HG02678 (cell line): ENCODE data around the gene POLR1A.

Source experiments
- ATAC-seq: cut with Tn5 transposase; IDR thresholded peaks from one replicate; pipeline ENCODE4 v1.9.1; 2021; ENCODE audit warnings: mild to moderate bottlenecking, moderate library complexity; ENCODE audit not compliant: unreplicated experiment

The POLR1A gene

GRCh38 chr2:86025229-86025820 lies 80.4 kb downstream of the POLR1A start:
- no peak for ATAC-seq

GRCh38 chr2:86023366-86023712 lies 82.3 kb downstream of the POLR1A start:
- no peak for ATAC-seq

DNA sequence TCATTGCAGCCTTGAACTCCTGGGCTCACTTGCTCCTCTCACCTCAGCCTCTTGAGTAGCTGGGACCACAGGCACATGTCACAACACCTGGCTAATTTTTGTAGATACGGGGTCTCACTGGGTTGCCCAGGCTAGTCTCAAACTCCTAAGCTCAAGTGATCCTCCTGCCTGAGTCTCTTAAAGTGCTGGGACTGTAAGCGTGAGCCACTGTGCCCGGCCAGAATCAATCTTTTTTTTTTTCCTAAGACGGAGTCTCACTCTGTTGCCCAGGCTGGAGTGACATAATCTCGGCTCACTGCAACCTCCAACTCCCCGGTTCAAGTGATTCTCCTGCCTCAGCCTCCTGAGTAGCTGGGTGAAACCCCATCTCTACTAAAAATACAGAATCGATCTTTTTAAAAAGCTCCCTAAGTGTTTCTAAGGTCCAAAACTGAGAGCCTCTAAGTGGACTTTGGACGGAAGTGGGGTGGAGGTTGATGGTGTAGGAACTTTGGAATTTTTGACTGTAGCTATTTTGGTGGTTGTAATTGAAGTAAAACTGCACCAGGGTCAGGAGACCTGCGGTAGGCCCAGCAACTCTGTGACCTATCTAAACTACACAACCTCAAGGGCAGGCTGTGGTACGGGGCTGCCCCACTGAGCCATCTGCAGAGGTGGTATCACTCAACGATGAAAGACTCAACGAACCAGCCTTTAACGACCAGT lies 82.9 kb downstream of the POLR1A start:
- ATAC-seq, result peak; percentile 73

- no peak for ATAC-seq
Measured at GRCh38 chr2:86021396-86022378, 84.0 kb downstream of the POLR1A start.

- no peak for ATAC-seq
Measured at GRCh38 chr2:86020984-86021383, 84.7 kb downstream of the POLR1A start.

- ATAC-seq, result no peak
Measured at GRCh38 chr2:86019121-86019520, 86.6 kb downstream of the POLR1A start.

GRCh38 chr2:86017901-86018896 lies 87.5 kb downstream of the POLR1A start:
- no peak for ATAC-seq

DNA sequence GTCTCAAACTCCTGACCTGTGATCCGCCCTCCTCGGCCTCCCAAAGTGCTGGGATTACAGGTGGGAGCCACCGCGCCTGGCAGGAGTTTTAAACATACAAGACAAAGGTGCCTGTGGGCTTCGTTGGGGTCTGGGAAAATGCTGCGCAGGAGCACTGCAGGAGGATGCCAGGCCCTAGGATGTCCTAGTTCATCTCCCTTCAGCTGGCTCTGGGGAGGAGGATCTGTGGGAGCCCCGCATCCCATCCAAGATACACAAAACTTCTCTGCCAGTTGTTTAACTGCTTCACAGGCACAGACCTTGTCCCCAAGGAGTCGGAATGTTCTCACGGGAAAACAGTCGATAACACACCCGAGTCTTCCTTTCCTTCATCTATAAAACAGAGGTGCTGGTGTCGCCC lies 89.1 kb downstream of the POLR1A start:
- ATAC-seq, result no peak

GRCh38 chr2:86015699-86016098 lies 90.0 kb downstream of the POLR1A start:
- no peak for ATAC-seq

- no peak for ATAC-seq
Measured at GRCh38 chr2:86015006-86015405, 90.7 kb downstream of the POLR1A start.

- no peak for ATAC-seq
Measured at GRCh38 chr2:86014493-86014892, 91.2 kb downstream of the POLR1A start.

- no peak for ATAC-seq
Measured at GRCh38 chr2:86012007-86012712, 93.5 kb downstream of the POLR1A start.

GRCh38 chr2:86011449-86011941 lies 94.2 kb downstream of the POLR1A start:
- no peak for ATAC-seq

GRCh38 chr2:86010083-86010482 lies 95.6 kb downstream of the POLR1A start:
- ATAC-seq, result no peak

DNA sequence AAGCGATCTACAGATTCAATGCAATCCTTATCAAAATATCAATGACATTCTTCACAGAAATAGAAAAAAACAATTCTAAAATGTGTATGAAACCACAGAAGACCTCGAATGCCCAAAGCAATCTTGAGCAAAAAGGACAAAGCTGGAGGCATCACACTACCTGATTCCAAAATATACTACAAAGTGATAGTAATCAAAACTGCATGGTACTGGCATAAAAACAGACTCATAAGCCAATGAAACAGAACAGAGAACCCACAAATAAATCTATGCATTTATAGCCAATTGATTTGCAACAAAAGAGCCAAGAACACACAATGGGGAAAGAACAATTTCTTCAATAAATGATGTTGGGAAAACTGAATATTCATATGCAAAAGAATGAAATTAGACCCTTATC lies 99.2 kb downstream of the POLR1A start:
- ATAC-seq, result no peak

- ATAC-seq, result no peak
Measured at GRCh38 chr2:86003967-86004366, 101.7 kb downstream of the POLR1A start.

DNA sequence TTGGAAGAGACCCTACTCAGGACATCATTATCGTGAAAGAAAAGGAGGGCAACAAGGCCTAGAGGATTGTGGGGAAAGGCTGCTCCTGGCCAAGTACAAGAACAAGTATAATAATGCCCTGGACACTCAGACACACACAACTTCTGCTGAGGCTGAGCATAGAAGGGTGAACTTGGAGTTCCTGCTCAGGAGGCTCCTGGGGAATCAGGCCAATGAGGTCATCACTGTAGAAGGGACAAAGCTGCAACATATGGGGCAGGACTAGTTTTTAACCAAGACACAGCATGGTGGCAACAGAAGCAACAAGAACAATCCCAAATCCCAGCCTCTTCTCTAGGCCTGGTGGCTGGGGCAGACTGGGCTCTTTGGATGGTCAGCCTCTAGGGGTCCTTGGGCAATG lies 102.6 kb downstream of the POLR1A start:
- no peak for ATAC-seq

GRCh38 chr2:86002375-86002774 lies 103.3 kb downstream of the POLR1A start:
- no peak for ATAC-seq

- no peak for ATAC-seq
Measured at GRCh38 chr2:86001326-86001725, 104.4 kb downstream of the POLR1A start.

- ATAC-seq, result no peak
Measured at GRCh38 chr2:86000938-86001312, 104.8 kb downstream of the POLR1A start.
